VCaP (cell line): Measurements from ENCODE around the gene MYCN.

Experiments used
- H3K27ac ChIP-seq: fragments of 450-650 bp; 2 replicates; pipeline ENCODE4 v1.5.1; 2017
- CTCF ChIP-seq: fragments of 450-650 bp; conservative IDR thresholded peaks from 2 replicates; pipeline ENCODE4 v1.5.1; 2017; ENCODE audit warnings: mild to moderate bottlenecking, moderate library complexity

The MYCN gene

GRCh38 chr2:15971831-15972522 lies 31.6 kb downstream of the MYCN start:
- TF ChIP-seq CTCF = no peak
- H3K27ac ChIP-seq = no peak overlapping the region

DNA sequence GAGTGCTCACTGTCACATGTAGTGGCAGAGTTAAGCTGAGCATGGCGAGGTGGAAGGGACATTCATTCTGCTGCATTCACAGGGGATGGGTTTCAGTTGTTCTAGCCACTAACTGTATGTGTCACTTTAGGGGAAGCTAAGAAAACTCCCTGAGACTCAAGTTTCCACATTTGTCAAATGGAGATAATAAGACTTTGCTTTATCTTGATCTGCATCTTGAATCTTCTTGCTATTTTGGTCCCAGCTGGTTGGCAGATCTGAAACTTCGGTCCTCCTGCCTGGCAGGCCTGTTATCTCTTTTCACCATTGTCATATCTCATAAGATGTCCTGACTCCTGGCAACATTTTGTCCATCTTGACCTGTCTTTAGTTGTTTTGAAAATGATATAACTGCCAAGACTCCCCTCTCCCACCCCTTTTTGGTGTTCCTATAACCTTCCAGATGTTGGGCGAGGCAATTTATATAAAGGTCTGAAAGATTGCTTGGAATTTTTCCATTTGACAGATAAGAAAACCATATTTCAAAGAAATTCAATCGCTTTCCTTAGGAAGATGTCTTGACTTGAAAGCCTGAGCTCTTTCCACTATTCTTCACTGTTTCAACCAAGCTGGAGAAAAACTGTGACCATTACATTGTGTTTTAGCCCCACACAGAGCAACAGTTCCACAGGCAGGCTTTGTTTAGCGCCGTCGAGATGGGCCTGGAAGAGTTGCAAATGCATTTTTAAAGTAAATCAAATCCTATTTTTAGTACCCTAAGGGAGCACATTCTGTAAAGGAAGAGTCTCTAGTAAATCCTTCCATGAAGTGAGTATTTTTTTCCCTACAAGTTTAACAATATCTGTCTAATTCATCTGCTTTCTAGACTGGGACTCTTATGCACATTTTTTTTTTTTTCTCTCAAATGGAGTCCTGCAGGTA lies 33.4 kb downstream of the MYCN start:
- TF ChIP-seq CTCF = no peak
- H3K27ac ChIP-seq = no peak overlapping the region

DNA sequence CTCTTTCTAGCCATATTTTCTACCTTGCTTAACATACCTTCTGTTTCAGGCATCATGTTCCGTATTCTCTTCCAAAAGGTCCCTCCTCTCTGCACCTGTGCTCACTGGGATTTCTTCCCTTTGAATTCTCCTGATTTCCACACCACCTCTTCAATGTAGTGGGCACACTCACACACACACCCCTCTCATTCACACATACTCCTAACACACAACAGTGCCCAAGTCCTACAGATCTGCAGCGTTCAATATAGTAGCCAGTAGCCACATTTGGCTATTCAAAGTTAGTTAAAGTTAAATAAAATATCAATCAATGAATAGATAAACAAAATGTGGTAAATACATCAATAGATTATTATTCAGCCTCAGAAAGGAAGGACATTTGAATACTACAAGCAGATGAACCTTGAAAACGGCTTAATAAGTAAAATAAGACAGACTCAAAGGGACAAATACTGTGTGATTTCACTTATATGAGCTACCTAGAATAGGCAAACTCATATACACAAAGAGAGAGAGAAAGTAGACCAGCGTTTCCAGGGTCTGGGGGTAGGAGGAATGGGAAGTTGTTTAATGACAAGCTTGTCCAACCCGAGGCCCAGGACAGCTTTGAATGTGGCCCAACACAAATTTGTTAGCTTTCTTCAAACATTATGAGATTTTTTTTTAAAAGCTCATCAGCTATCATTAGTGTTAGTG lies 34.4 kb downstream of the MYCN start:
- H3K27ac ChIP-seq = no peak overlapping the region

DNA sequence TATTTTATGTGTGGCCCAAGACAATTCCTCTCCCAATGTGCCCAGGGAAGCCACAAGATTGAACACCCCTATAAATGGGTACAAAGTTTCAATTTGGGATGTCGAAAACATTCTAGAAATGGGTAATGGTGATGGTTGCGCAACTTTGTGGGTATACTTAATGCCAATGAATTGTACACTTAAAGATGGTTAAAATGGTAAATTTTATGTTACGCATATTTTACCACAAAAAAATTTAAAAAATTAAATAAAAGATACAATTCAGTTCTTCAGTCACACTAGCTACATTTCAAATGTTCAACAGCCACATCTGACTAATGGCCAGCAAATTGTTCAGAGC lies 34.9 kb downstream of the MYCN start:
- H3K27ac ChIP-seq = no peak overlapping the region
- TF ChIP-seq CTCF = no peak

More for the DNA sequence above, 34.4 kb downstream of the MYCN start:
- TF ChIP-seq CTCF = no peak

DNA sequence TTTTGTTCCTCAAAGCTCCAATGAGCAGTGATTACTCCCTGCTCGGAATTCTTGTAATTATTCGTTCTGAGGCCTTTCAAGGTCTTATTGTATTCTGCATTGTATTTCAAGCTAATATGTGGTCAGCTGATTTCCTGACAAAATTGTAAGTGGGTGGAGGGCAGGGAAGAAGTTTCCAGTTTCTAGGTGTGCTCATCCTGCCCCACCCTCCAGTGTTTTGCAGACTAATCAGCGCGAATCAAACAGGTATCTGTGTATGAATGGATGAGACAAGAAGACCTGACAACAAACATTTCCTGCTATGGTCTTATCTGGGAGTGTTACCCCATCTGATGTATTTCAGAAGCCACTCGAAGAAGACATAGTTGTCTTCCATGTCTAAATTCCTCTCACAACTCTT lies 35.3 kb downstream of the MYCN start:
- no peak for TF ChIP-seq CTCF
- no peak overlapping the region for H3K27ac ChIP-seq

- TF ChIP-seq CTCF = no peak
- no peak overlapping the region for H3K27ac ChIP-seq
Observed at GRCh38 chr2:15976354-15976753, 36.0 kb downstream of the MYCN start.

DNA sequence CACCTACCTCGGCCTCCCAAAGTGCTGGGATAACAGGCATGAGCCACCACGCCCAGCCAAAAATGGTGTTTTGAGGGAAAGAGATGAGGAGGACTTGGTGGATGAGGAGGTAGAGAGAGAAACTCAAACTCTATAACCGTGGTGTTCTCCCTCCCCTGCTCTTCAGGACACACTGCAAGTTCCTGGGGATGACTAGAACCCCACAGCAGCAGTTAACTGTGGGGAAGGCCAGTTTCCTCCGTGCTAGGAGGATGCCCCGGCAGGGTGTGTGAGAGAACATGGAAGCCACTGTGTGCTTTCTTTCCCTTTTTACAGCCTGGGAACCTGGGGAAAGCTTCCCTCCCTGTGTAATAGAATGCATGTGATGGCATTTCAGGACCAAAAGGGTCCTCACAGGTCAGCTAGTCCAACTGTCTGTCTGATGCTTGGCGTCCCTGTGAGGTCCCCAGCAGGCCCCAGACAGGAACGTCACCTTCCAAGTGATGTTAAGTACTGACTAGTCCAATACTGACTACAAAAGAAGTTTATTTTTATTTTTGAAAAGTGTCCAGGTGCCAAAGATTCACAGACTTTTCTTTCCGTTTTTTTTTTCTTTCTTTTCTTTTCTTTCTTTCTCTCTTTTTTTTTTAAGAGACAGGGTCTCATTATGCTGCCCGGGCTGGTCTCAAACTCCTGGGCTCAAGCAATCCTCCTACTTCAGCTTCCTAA lies 38.9 kb downstream of the MYCN start:
- no peak for TF ChIP-seq CTCF
- H3K27ac ChIP-seq = no peak overlapping the region
